HepG2 (cell line): Measurements from ENCODE around the gene PACS2. TPM values are rescaled to one million over a fixed set of nuclear protein-coding genes. Genes with fewer than 3 reads are reported as not detected.
A peak's percentile ranks its signal among the peaks of the same experiment; 100 is the strongest.

Experiments used
- ATAC-seq: fragments of 200-7000 bp; cut with Tn5 transposase; 3 replicates; pipeline ENCODE4 v1.9.1; 2020; ENCODE audit warnings: mild to moderate bottlenecking, moderate library complexity
- BruUV-seq: library from RNA; stranded (reverse); fragments of 400-500 nt; replicated peaks from 2 replicates; lab custom pipeline; 2021; lab: Mats Ljungman, UMichigan
- CTCF ChIA-PET: fragments of 300-600 bp; formaldehyde crosslinking; extraction: SDS; loops from one replicate; lab custom pipeline; 2021; ENCODE audit warnings: low total read pairs, inconsistent platforms, low intra/inter-chr PET ratio; lab: Yijun Ruan, JAX
- POLR2A ChIA-PET: fragments of 350-600 bp; sonication (Branson Sonifier 250); formaldehyde crosslinking; loops from one replicate; lab custom pipeline; 2020; ENCODE audit warnings: antibody characterized with exemption, inconsistent platforms; lab: Yijun Ruan, JAX
- DNase-seq: peaks from one replicate; pipeline ENCODE4 v3.0.0-alpha.2; 2015; ENCODE audit warnings: low spot score
- FAIRE-seq: peaks from 3 replicates; lab custom pipeline; 2011; peaks lifted over from hg19 to GRCh38; lab: Jason Lieb, UNC
- H2AFZ ChIP-seq: one replicate; pipeline ENCODE4 v1.6.1; 2011; ENCODE audit warnings: low read length, inconsistent platforms
- H3K27ac ChIP-seq: fragments of 300-600 bp; 3 replicates; pipeline ENCODE4 v1.8.0; 2011; ENCODE audit warnings: mixed run types, mild to moderate bottlenecking, mixed read lengths, low read length, inconsistent platforms; ENCODE audit not compliant: insufficient read depth; ENCODE audit errors: extremely low read length
- H3K27me3 ChIP-seq, 2 experiments: fragments of 200-600 bp in 1 of 2; 2 replicates in 1 of 2; 3 replicates in 1 of 2; pipeline versions ENCODE4 v1.6.0 to v1.8.0; 2011; ENCODE audit warnings: low read length in 2 of 2, mild to moderate bottlenecking in 2 of 2, moderate library complexity in 2 of 2, inconsistent platforms in 1 of 2; ENCODE audit not compliant: insufficient read depth in 2 of 2, control insufficient read depth in 1 of 2
- H3K36me3 ChIP-seq, 2 experiments: fragments of 200-600 bp in 1 of 2; replicated peaks in 1 of 2; 2 replicates in 1 of 2; 3 replicates in 1 of 2; pipeline versions ENCODE4 v1.5.1 to v1.8.0; 2011; ENCODE audit warnings: low read length in 2 of 2, inconsistent platforms in 1 of 2; ENCODE audit not compliant: insufficient read depth in 2 of 2, control insufficient read depth in 1 of 2
- H3K4me1 ChIP-seq: 2 replicates; pipeline ENCODE4 v1.5.1; 2012; ENCODE audit warnings: low read length, inconsistent platforms; ENCODE audit not compliant: insufficient read depth
- H3K4me2 ChIP-seq: 2 replicates; pipeline ENCODE4 v1.6.0; 2011; ENCODE audit warnings: low read depth, low read length, inconsistent platforms
- H3K4me3 ChIP-seq, 3 experiments: fragments of 200-600 bp in 1 of 3; sonication (generic), shearing (Covaris generic) in 1 of 3; replicated peaks in 1 of 3; 2 replicates each; pipeline ENCODE4 v1.5.1; 2011 to 2016; ENCODE audit warnings: low read length in 3 of 3, inconsistent platforms in 2 of 3, low read depth in 2 of 3, mild to moderate bottlenecking in 2 of 3, control low read depth in 1 of 3, mixed read lengths in 1 of 3; ENCODE audit not compliant: insufficient read depth in 1 of 3
- H3K79me2 ChIP-seq: one replicate; pipeline ENCODE4 v1.6.1; 2011; ENCODE audit warnings: low read length, inconsistent platforms; ENCODE audit not compliant: insufficient read depth
- H3K9ac ChIP-seq: 2 replicates; pipeline ENCODE4 v1.6.0; 2011; ENCODE audit warnings: mild to moderate bottlenecking, low read depth, low read length, inconsistent platforms; ENCODE audit not compliant: insufficient read depth
- H3K9me3 ChIP-seq: 2 replicates; pipeline ENCODE4 v1.5.1; 2012; ENCODE audit warnings: mild to moderate bottlenecking, low read length
- H4K20me1 ChIP-seq: 2 replicates; pipeline ENCODE4 v1.6.0; 2011; ENCODE audit warnings: inconsistent platforms, mild to moderate bottlenecking, low read length, moderate library complexity; ENCODE audit not compliant: insufficient read depth
- CHD4 ChIP-seq: fragments of 200-600 bp; sonication (generic); IDR thresholded peaks from 2 replicates; pipeline ENCODE4 v1.7.0; 2017; ENCODE audit warnings: mild to moderate bottlenecking, low read length, borderline replicate concordance
- PITX1 ChIP-seq: sonication (generic); formaldehyde crosslinking; IDR thresholded peaks from 2 replicates; pipeline ENCODE4 v1.5.1; 2020; ENCODE audit warnings: mild to moderate bottlenecking, missing genetic modification reagents
- RXRB ChIP-seq: IDR thresholded peaks from 2 replicates; pipeline ENCODE4 v1.6.1; 2016; ENCODE audit warnings: borderline replicate concordance, missing genetic modification reagents, missing compliant biosample characterization
- TSC22D2 ChIP-seq: sonication (generic); formaldehyde crosslinking; IDR thresholded peaks from 2 replicates; pipeline ENCODE4 v1.5.1; 2020; ENCODE audit warnings: missing genetic modification reagents, mild to moderate bottlenecking, borderline replicate concordance
- ZNF674 ChIP-seq: sonication (generic); formaldehyde crosslinking; IDR thresholded peaks from 2 replicates; pipeline ENCODE4 v1.5.0; 2020; ENCODE audit warnings: low read depth, mild to moderate bottlenecking, missing genetic modification reagents
- WGBS: methylation state at CpG from one replicate; pipeline ENCODE4 v1.1.6; 2017; ENCODE audit warnings: low lambda C conversion rate; 5-methylcytosine and 5-hydroxymethylcytosine counted together
- in situ Hi-C: cut with HindIII; loops from 2 replicates; pipeline ENCODE4 v1.10.0; 2017; ENCODE audit warnings: low pct_unique_long_range_greater_than_20kb; ENCODE audit not compliant: extremely low pct_ligation_motif_present
- intact Hi-C: fragments of 100-400 bp; cut with micrococcal nuclease; formaldehyde crosslinking; loops from one replicate; pipeline ENCODE4 v1.10.0; 2022; ENCODE audit not compliant: unreplicated experiment
- polyA plus RNA-seq, 8 experiments: library from polyadenylated mRNA; depleted of rRNA in 3 of 8; stranded (reverse) in 7 of 8; unstranded in 1 of 8; fragments of >200 nt; fragmentation: Illumina TruSeq in 4 of 8; extraction: Trizol in 4 of 8; gene quantifications; 2 replicates each; pipeline versions ENCODE4 v1.2.1 to v1.2.3, GENCODE V29; 2011 to 2016; ENCODE audit warnings: low read depth in 4 of 8, missing spikeins in 1 of 8, mixed read lengths in 1 of 8; ENCODE audit not compliant: insufficient read depth in 1 of 8
- total RNA-seq, 5 experiments: library from RNA; depleted of rRNA; stranded (reverse); fragments of >200 nt; fragmentation: Illumina TruSeq; extraction: Trizol; gene quantifications; 2 replicates each; pipeline ENCODE4 v1.2.3, GENCODE V29; 2016; ENCODE audit warnings: low read depth in 1 of 5
- TF ChIP-seq, protein P1 (sequence below): sonication (generic); formaldehyde crosslinking; IDR thresholded peaks from 2 replicates; pipeline ENCODE4 v1.5.1; 2020; ENCODE audit warnings: mild to moderate bottlenecking, moderate library complexity, missing genetic modification reagents
- TF ChIP-seq, protein P2 (sequence below): sonication (generic); formaldehyde crosslinking; IDR thresholded peaks from 2 replicates; pipeline ENCODE4 v1.4.0; 2020; ENCODE audit warnings: mild to moderate bottlenecking, missing genetic modification reagents, borderline replicate concordance
- TF ChIP-seq, protein P3 (sequence below): sonication (generic); formaldehyde crosslinking; IDR thresholded peaks from 2 replicates; pipeline ENCODE4 v1.4.0; 2020; ENCODE audit warnings: missing genetic modification reagents, borderline replicate concordance
- TF ChIP-seq, protein P4 (sequence below): sonication (generic); formaldehyde crosslinking; IDR thresholded peaks from 2 replicates; pipeline ENCODE4 v1.8.0; 2022; ENCODE audit warnings: missing genetic modification reagents, low read depth, mild to moderate bottlenecking, borderline replicate concordance
- TF ChIP-seq, protein P5 (sequence below): sonication (generic); formaldehyde crosslinking; IDR thresholded peaks from 2 replicates; pipeline ENCODE4 v1.4.0; 2020; ENCODE audit warnings: mild to moderate bottlenecking, missing genetic modification reagents

PACS2 gene
- total and polyA plus RNA-seq, 2 of the 13 experiments (the other 11 are each of a cell fraction or from before 2014, with no cell fraction given): 23.6 to 27.6 TPM

DNA sequence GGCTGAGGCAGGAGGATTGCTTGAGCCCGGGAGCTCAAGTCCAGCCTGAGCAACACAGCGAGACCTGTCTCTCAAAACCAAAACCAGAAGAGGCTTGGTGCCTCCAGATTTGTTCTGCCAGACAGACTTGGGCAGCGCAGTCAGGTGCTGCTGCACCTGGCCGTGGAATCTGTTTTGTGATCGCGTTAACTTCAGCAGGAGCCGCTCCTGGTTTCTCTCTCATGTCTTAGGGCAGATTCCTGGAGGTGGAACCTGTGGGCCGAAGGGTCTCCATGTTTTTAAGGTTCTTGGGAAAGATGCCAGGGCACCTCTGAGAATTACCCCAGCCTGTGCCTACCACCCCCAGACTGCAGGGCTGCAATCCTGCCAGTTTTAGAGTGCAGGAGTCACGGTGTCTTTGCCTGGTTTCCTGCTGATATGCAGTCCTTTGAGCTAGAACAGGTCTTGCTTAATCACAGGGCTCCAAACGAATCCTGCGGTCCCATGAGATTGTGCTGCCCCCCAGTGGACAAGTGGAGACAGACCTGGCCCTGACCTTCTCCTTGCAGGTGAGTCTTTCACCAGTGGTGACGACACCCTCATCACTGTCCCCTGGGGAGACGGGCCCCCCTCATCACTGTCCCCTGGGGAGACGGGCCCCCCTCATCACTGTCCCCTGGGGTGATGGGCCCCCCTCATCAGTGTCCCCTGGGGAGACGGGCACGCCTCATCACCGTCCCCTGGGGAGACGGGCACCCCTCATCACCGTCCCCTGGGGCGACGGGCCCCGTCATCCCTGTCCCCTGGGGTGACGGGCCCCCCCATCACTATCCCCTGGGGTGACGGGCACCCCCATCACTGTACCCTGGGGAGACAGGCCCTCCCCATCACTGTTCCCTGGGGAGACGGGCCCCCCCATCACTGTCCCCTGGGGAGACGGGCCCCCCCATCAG lies 37.6 kb downstream of the PACS2 start:
- Histone ChIP-seq H3K4me2 (no peak overlapping the region), H3K36me3 (no peaks in the 10 kb centered on the region; a peak in 1 of 5 replicates), H3K27ac (peak overlapping the region; percentile 28), H2AFZ (no peak overlapping the region), H3K4me3 (no peak overlapping the region), H3K9me3 (no peaks in the 10 kb centered on the region), H3K27me3 (no peaks in the 10 kb centered on the region), H3K4me1 (peaks cover 5% of the 10 kb centered on the region), H3K79me2 (no peaks in the 10 kb centered on the region), H4K20me1 (no peaks in the 10 kb centered on the region), H3K9ac (no peak overlapping the region)
- no TSS peak for BruUV-seq
- DNase-seq (peak; percentile 85), ATAC-seq (peak; percentile 90), FAIRE-seq (peak; percentile 95)
- ChIA-PET POLR2A (interaction anchor here (0.7 to 1.0 kb wide), 2 partner anchors 9 to 51 kb away, joined by 3 to 5 read pairs; partner anchors contain the start of gene BRF1), CTCF (interaction anchor here (1.3 to 2.1 kb wide), 3 partner anchors 149 to 261 kb away, joined by 4 to 12 read pairs (median 7); no protein-coding TSS in a partner anchor)
- in situ Hi-C loops: no loop called here
- intact Hi-C loops: loop anchor here (2.0 kb wide), 1 partner anchor 37 kb away; the partner anchor contains the start of gene PACS2
- WGBS: 72% methylated on average over 12 of the region's 26 CpGs
- TF ChIP-seq TSC22D2 (CRISPR knock-in tag): 0 out of 2 replicates have a peak, but pooled peaks have one; percentile 49
- TF ChIP-seq, protein P1, sequence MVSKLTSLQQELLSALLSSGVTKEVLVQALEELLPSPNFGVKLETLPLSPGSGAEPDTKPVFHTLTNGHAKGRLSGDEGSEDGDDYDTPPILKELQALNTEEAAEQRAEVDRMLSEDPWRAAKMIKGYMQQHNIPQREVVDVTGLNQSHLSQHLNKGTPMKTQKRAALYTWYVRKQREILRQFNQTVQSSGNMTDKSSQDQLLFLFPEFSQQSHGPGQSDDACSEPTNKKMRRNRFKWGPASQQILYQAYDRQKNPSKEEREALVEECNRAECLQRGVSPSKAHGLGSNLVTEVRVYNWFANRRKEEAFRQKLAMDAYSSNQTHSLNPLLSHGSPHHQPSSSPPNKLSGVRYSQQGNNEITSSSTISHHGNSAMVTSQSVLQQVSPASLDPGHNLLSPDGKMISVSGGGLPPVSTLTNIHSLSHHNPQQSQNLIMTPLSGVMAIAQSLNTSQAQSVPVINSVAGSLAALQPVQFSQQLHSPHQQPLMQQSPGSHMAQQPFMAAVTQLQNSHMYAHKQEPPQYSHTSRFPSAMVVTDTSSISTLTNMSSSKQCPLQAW (CRISPR knock-in tag): no peak
- no peak for TF ChIP-seq ZNF674 (CRISPR knock-in tag)
- no peak for TF ChIP-seq CHD4
- TF ChIP-seq, protein P2, sequence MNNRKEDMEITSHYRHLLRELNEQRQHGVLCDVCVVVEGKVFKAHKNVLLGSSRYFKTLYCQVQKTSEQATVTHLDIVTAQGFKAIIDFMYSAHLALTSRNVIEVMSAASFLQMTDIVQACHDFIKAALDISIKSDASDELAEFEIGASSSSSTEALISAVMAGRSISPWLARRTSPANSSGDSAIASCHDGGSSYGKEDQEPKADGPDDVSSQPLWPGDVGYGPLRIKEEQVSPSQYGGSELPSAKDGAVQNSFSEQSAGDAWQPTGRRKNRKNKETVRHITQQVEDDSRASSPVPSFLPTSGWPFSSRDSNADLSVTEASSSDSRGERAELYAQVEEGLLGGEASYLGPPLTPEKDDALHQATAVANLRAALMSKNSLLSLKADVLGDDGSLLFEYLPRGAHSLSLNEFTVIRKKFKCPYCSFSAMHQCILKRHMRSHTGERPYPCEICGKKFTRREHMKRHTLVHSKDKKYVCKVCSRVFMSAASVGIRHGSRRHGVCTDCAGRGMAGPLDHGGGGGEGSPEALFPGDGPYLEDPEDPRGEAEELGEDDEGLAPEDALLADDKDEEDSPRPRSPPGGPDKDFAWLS (CRISPR knock-in tag): no peak
- TF ChIP-seq PITX1 (CRISPR knock-in tag): peak; percentile 25; the same call in 1 of the 2 replicates
- TF ChIP-seq, protein P3, sequence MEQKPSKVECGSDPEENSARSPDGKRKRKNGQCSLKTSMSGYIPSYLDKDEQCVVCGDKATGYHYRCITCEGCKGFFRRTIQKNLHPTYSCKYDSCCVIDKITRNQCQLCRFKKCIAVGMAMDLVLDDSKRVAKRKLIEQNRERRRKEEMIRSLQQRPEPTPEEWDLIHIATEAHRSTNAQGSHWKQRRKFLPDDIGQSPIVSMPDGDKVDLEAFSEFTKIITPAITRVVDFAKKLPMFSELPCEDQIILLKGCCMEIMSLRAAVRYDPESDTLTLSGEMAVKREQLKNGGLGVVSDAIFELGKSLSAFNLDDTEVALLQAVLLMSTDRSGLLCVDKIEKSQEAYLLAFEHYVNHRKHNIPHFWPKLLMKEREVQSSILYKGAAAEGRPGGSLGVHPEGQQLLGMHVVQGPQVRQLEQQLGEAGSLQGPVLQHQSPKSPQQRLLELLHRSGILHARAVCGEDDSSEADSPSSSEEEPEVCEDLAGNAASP (CRISPR knock-in tag): 0 out of 2 replicates have a peak, but pooled peaks have one; percentile 18
- peak; percentile 43; the same call in 1 of the 2 replicates for TF ChIP-seq RXRB (CRISPR knock-in tag)
- TF ChIP-seq, protein P4, sequence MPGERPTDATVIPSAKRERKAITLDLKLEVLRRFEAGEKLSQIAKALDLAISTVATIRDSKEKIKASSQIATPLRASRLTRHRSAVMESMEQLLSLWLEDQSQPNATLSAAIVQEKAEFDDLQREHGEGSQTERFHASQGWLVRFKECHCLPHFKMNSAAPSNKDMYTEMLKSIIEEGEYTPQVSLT (CRISPR knock-in tag): no peak
- TF ChIP-seq, protein P5, sequence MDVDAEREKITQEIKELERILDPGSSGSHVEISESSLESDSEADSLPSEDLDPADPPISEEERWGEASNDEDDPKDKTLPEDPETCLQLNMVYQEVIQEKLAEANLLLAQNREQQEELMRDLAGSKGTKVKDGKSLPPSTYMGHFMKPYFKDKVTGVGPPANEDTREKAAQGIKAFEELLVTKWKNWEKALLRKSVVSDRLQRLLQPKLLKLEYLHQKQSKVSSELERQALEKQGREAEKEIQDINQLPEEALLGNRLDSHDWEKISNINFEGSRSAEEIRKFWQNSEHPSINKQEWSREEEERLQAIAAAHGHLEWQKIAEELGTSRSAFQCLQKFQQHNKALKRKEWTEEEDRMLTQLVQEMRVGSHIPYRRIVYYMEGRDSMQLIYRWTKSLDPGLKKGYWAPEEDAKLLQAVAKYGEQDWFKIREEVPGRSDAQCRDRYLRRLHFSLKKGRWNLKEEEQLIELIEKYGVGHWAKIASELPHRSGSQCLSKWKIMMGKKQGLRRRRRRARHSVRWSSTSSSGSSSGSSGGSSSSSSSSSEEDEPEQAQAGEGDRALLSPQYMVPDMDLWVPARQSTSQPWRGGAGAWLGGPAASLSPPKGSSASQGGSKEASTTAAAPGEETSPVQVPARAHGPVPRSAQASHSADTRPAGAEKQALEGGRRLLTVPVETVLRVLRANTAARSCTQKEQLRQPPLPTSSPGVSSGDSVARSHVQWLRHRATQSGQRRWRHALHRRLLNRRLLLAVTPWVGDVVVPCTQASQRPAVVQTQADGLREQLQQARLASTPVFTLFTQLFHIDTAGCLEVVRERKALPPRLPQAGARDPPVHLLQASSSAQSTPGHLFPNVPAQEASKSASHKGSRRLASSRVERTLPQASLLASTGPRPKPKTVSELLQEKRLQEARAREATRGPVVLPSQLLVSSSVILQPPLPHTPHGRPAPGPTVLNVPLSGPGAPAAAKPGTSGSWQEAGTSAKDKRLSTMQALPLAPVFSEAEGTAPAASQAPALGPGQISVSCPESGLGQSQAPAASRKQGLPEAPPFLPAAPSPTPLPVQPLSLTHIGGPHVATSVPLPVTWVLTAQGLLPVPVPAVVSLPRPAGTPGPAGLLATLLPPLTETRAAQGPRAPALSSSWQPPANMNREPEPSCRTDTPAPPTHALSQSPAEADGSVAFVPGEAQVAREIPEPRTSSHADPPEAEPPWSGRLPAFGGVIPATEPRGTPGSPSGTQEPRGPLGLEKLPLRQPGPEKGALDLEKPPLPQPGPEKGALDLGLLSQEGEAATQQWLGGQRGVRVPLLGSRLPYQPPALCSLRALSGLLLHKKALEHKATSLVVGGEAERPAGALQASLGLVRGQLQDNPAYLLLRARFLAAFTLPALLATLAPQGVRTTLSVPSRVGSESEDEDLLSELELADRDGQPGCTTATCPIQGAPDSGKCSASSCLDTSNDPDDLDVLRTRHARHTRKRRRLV (CRISPR knock-in tag): no peak
